NB4 (cell line): ENCODE data around the gene PIPOX.

ENCODE experiments used
- DNase-seq: peaks from one replicate; pipeline ENCODE4 v3.0.0; 2010; ENCODE audit warnings: low read depth
- H3K4me3 ChIP-seq: one replicate; pipeline ENCODE4 v1.5.1; 2011; ENCODE audit warnings: mild to moderate bottlenecking, low read depth, low read length, moderate library complexity
- MYC ChIP-seq: IDR thresholded peaks from 2 replicates; pipeline ENCODE4 v1.6.1; 2011; ENCODE audit warnings: low read depth, low read length
- POLR2A ChIP-seq: IDR thresholded peaks from 2 replicates; pipeline ENCODE4 v1.6.1; 2011; ENCODE audit warnings: mild to moderate bottlenecking; ENCODE audit not compliant: insufficient read length; ENCODE audit errors: extremely low read depth
- TF ChIP-seq, protein P1 (sequence below): IDR thresholded peaks from one replicate; pipeline ENCODE4 v1.5.1; 2012; ENCODE audit warnings: low read depth, low read length
- TF ChIP-seq, protein P2 (sequence below): IDR thresholded peaks from 2 replicates; pipeline ENCODE4 v1.6.1; 2011; ENCODE audit warnings: low read depth, low read length

The PIPOX gene

DNA sequence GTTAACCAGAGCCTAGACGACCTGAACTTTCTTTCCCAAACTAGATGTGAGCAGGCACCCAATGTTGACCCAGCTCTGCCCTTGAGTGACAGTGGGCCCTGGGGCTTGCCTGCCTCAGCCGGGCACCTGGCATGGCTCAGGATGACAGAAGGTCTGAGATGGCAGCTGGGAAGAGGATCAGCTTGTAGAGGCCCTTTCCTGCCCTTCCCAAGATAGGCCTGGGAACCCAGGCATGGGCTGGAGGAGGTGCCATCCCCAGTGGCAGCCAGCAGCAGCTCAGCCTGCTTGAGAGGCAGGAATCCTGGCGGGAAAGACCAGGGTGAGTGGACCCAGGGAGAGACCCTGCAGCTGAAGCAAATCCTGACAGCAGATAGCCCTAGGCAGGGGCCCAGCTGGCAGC is 59.1 kb downstream of the PIPOX start:
- no peak for DNase-seq
- TF ChIP-seq MYC (no peak), POLR2A (no peak)
- TF ChIP-seq, protein P1, sequence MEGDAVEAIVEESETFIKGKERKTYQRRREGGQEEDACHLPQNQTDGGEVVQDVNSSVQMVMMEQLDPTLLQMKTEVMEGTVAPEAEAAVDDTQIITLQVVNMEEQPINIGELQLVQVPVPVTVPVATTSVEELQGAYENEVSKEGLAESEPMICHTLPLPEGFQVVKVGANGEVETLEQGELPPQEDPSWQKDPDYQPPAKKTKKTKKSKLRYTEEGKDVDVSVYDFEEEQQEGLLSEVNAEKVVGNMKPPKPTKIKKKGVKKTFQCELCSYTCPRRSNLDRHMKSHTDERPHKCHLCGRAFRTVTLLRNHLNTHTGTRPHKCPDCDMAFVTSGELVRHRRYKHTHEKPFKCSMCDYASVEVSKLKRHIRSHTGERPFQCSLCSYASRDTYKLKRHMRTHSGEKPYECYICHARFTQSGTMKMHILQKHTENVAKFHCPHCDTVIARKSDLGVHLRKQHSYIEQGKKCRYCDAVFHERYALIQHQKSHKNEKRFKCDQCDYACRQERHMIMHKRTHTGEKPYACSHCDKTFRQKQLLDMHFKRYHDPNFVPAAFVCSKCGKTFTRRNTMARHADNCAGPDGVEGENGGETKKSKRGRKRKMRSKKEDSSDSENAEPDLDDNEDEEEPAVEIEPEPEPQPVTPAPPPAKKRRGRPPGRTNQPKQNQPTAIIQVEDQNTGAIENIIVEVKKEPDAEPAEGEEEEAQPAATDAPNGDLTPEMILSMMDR: no peak
- TF ChIP-seq, protein P2, sequence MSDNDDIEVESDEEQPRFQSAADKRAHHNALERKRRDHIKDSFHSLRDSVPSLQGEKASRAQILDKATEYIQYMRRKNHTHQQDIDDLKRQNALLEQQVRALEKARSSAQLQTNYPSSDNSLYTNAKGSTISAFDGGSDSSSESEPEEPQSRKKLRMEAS: no peak
- no peak overlapping the region for H3K4me3 ChIP-seq

DNA sequence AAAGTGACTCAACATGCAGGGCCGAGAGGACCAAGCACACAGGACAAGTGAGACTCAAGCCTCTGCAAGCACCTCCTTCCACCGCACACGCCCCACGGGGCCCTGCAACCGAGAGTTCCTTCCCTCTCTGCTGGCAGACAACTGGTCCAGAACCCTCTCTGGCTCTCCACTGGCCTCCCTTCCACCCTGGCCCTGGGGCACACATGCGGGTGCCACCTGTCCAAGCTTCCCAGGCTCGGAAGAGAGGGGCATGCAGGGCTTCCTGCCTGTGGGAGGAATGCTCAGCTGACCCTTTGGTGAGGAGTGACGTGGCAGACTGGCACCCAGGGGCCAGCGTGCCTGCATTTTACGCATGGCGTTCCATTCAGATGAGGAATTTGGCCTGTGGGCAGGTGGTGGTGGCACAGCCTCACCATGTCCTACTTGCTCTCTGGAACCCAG is 59.8 kb downstream of the PIPOX start:
- H3K4me3 ChIP-seq: no peak overlapping the region
- TF ChIP-seq, protein P1: no peak
- TF ChIP-seq, protein P2: no peak
- TF ChIP-seq POLR2A (no peak), MYC (no peak)
- DNase-seq: no peak

DNA sequence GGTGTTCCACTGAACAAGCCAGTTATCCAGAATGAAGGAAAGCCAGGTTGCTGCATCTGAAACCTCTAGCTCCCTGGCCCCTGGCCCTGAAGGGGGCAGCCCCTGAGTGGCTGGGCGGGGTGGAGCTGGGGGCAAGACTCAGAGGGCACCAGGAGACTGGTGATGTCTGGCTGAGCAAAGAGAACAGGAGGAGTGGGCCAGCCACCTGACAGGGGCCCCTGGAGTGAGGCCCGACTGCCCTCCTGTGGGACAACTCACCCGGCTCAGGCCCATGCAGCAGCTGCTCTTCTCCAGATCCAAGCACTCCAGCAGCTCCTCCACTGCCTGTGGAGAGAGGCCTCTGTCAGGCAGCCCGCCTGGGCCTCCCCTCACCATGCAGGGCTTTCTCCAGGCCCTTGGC is 60.4 kb downstream of the PIPOX start:
- no peak for DNase-seq
- TF ChIP-seq MYC: no peak
- TF ChIP-seq, protein P2: no peak
- TF ChIP-seq POLR2A: no peak

More for the DNA sequence above, 60.4 kb downstream of the PIPOX start:
- H3K4me3 ChIP-seq: no peak overlapping the region
